Stomach (tissue), 9 donors: ENCODE measurements around the gene ASH1L. TPM values are rescaled to one million over a fixed set of nuclear protein-coding genes. Genes with fewer than 3 reads are reported as not detected.

Experiments
- DNase-seq, 2 donors: peaks; one replicate each; pipeline versions ENCODE4 v3.0.0 to v3.0.0-alpha.2; 2013 to 2019
- H3K27ac ChIP-seq, 5 donors: fragments of 200-600 bp in 4 of 5; sonication (generic) in 4 of 5; one replicate each; pipeline ENCODE4 v1.5.1; 2013 to 2019; ENCODE audit warnings: mild to moderate bottlenecking in 1 of 5, moderate library complexity in 1 of 5
- H3K27me3 ChIP-seq, 3 donors: fragments of 200-600 bp; sonication (generic); one replicate each; pipeline ENCODE4 v1.5.1; 2017 to 2019; ENCODE audit warnings: mixed run types in 1 of 3
- H3K36me3 ChIP-seq, 4 donors: fragments of 200-600 bp; sonication (generic); 1 replicate in 3 of 4; 2 replicates in 1 of 4; pipeline ENCODE4 v1.5.1; 2016 to 2019
- H3K4me1 ChIP-seq, 4 donors: fragments of 200-600 bp; sonication (generic); one replicate each; pipeline ENCODE4 v1.5.1; 2016 to 2019
- H3K4me3 ChIP-seq, 4 donors: fragments of 200-600 bp; sonication (generic) in 3 of 4; one replicate each; pipeline ENCODE4 v1.5.1; 2016 to 2019; ENCODE audit warnings: mild to moderate bottlenecking in 1 of 4
- H3K9me3 ChIP-seq, 4 donors: fragments of 200-600 bp; sonication (generic); one replicate each; pipeline ENCODE4 v1.5.1; 2016 to 2019
- EP300 ChIP-seq: sonication (generic); formaldehyde crosslinking; IDR thresholded peaks from one replicate; pipeline ENCODE4 v1.6.1; 2017; ENCODE audit warnings: antibody characterized with exemption
- POLR2A ChIP-seq, 4 donors: fragments of 450-650 bp; IDR thresholded peaks; one replicate each; pipeline ENCODE4 v1.6.1; 2016; ENCODE audit warnings: antibody characterized with exemption in 4 of 4, control low read depth in 2 of 4, mild to moderate bottlenecking in 1 of 4, moderate library complexity in 1 of 4
- POLR2AphosphoS5 ChIP-seq, 3 donors: sonication (generic); formaldehyde crosslinking; IDR thresholded peaks; one replicate each; pipeline ENCODE4 v1.6.1; 2016; ENCODE audit warnings: antibody characterized with exemption in 3 of 3
- WGBS, 5 donors: extraction: QIAGEN DNeasy Blood & Tissue Kit in 3 of 5; methylation state at CpG; one replicate each; pipeline versions ENCODE4 v1.1.5 to v1.1.7; 2013 to 2018; 5-methylcytosine and 5-hydroxymethylcytosine counted together
- intact Hi-C: fragments of 100-400 bp; cut with DNase I; formaldehyde crosslinking; loops from one replicate; pipeline ENCODE4 v1.15.1; 2023; ENCODE audit warnings: low total_unique reads
- polyA plus RNA-seq, 3 donors: library from polyadenylated mRNA; stranded (reverse); fragments of 200-250 nt; gene quantifications; one replicate each; pipeline ENCODE4 v1.2.3, GENCODE V29; 2013
- total RNA-seq, 5 donors: library from RNA; depleted of rRNA; stranded (reverse); fragments of >200 nt; gene quantifications; one replicate each; pipeline versions ENCODE4 v1.1.0 to v1.2.3, GENCODE V29; 2014 to 2016
- TF ChIP-seq, protein P1 (sequence below), 7 experiments: fragments of 450-650 bp in 4 of 7; fragments of 200-600 bp in 3 of 7; sonication (generic) in 3 of 7; IDR thresholded peaks; one replicate each; pipeline ENCODE4 v1.5.1; 2016 to 2019; ENCODE audit warnings: antibody characterized with exemption in 7 of 7, control low read depth in 2 of 7, mild to moderate bottlenecking in 1 of 7
- donor health status: healthy with polysubstance abuse.
- donor health status: Bipolar disorder and iron deficiency.
- donor health status: healthy.

ASH1L gene
- total and polyA plus RNA-seq, 8 donors = 3.0 to 69.4 (median 34.3) TPM

DNA sequence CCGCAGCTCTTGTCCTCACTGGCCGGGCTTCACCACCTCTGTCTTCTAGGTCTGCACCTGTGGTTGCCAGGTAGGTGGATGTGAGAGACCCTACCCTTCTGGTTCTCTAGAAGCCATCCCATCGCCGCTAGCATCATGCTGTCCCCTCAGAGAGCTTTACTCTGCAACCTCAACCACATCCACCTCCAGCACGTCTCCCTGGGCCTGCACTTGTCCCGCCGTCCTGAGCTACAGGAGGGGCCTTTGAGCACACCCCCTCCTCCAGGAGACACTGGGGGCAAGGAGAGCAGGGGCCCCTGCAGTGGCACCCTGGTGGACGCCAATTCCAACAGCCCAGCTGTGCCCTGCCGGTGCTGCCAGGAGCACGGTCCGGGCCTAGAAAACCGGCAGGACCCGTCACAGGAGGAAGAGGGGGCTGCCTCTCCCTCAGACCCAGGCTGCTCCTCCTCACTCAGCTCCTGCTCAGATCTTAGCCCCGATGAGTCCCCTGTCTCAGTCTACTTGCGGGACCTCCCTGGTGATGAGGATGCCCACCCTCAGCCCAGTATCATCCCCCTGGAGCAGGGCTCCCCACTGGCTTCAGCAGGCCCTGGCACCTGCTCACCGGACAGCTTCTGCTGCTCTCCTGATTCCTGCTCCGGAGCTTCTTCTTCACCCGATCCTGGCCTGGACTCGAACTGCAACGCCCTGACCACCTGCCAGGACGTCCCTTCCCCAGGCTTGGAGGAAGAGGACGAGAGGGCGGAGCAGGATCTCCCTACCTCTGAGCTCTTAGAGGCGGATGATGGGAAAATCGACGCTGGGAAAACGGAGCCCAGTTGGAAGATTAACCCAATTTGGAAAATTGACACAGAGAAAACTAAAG is 240.7 kb downstream of the ASH1L start:
- H3K4me1 ChIP-seq = peaks cover 36 to 59% (median 48%) of the 10 kb centered on the region in 4 donors
- peak overlapping the region; percentile 74 to 96 (median 78) for H3K4me3 ChIP-seq
- peak overlapping the region; percentile 9 to 99 (median 98) for H3K27ac ChIP-seq
- WGBS, 5 donors = 37 to 55% (median 53%) methylated on average over 23 to 27 of the region's 27 CpGs
- peaks cover 0 to 28% (median 23%) of the 10 kb centered on the region in 4 donors for H3K36me3 ChIP-seq
- no peaks in the 10 kb centered on the region for H3K27me3 ChIP-seq
- no peak for TF ChIP-seq POLR2A (IDR thresholded peaks at IDR 0.05)
- TF ChIP-seq, protein P1, sequence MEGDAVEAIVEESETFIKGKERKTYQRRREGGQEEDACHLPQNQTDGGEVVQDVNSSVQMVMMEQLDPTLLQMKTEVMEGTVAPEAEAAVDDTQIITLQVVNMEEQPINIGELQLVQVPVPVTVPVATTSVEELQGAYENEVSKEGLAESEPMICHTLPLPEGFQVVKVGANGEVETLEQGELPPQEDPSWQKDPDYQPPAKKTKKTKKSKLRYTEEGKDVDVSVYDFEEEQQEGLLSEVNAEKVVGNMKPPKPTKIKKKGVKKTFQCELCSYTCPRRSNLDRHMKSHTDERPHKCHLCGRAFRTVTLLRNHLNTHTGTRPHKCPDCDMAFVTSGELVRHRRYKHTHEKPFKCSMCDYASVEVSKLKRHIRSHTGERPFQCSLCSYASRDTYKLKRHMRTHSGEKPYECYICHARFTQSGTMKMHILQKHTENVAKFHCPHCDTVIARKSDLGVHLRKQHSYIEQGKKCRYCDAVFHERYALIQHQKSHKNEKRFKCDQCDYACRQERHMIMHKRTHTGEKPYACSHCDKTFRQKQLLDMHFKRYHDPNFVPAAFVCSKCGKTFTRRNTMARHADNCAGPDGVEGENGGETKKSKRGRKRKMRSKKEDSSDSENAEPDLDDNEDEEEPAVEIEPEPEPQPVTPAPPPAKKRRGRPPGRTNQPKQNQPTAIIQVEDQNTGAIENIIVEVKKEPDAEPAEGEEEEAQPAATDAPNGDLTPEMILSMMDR (IDR thresholded peaks at IDR 0.05) = no peak
- no peak for TF ChIP-seq POLR2AphosphoS5 (IDR thresholded peaks at IDR 0.05)
- no peak for TF ChIP-seq EP300
- intact Hi-C loops = no loop called here
- no peaks in the 10 kb centered on the region for H3K9me3 ChIP-seq
- DNase-seq = peak in 1 of 2 donors; percentile 50

DNA sequence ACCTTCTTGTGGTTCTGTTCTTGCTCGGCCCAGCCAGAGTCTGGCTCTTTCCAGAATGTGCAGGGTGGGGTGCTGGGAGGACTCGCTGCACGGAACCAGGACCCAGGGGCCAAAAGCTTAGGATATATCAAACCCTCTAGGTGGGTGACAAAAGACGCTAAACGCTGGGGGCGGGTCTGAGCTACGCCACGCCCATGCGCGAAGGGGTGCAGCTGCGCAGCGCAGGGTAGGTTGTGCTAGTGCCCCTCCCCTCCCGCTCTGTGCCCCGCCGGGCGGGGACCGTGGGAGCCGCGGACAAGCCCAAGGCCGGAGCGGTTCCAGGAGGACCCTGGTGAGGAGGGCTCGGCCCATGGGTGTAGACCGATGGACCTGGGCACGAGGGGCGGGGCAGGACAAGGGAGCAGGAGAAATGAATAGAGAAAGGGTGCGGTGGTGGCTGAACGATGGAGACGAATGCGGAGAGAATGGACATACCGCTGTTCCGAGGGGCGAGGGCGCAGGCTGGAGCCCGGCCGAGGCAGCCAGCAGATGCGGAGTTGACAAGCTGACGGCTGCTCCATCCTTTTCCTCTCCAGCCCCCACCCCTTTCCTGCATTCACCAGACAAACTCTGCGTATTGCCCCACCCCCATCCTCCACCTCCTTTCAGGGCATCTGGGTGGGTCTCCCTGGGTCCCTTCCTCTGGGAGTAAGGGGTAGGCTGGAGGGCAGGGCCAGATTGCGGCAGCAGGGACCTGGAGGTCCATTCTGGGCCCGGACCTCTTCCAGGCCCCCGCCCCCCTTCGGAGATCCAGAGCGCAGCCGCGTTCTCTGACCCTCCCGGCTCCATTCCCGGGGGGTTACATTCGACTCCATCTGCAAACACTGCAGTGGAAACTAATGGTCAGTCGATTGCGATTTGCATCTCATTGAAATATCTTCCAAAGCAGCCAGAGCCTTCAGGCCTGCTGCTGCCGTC is 241.7 kb downstream of the ASH1L start, which contains the start of gene RUSC1:
Gene RUSC1 (plus strand): TSS at position 234 of the 957 bp plus-strand sequence. CDS start 880 bp downstream, outside the sequence.
- H3K4me1 ChIP-seq = peaks cover 34 to 50% (median 43%) of the 10 kb centered on the region in 4 donors
- no peaks in the 10 kb centered on the region for H3K9me3 ChIP-seq
- H3K36me3 ChIP-seq = peaks cover 0 to 26% (median 18%) of the 10 kb centered on the region in 4 donors
- 8 to 20% (median 14%) methylated on average over 45 to 51 of the region's 51 CpGs for WGBS, 5 donors
- peak; percentile 75 to 94 for DNase-seq
- no peak for TF ChIP-seq EP300
- TF ChIP-seq POLR2AphosphoS5 (IDR thresholded peaks at IDR 0.05) = peak in 2 of 3 donors; percentile 30 to 82
- TF ChIP-seq, protein P1 (IDR thresholded peaks at IDR 0.05) = no peak
- no peak for TF ChIP-seq POLR2A (IDR thresholded peaks at IDR 0.05)
- intact Hi-C loops = no loop called here
- H3K4me3 ChIP-seq = peak within 1 kb of the TSS; percentile 55 to 96 (median 78)
- no peaks in the 10 kb centered on the region for H3K27me3 ChIP-seq
- peak within 1 kb of the TSS; percentile 28 to 99 (median 98) for H3K27ac ChIP-seq

DNA sequence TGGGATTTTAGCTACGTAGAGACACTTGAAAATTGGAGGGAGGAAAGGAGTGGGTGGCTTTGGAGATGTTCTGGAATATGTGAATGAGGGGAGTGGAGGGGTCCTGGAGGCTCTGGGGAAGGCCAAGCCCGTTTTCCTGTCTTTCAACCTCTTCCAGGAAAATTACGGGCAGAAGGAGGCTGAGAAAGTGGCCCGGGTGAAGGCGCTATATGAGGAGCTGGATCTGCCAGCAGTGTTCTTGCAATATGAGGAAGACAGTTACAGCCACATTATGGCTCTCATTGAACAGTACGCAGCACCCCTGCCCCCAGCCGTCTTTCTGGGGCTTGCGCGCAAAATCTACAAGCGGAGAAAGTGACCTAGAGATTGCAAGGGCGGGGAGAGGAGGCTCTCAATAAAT is 242.4 kb downstream of the ASH1L start:
- Histone ChIP-seq H3K27me3 (no peaks in the 10 kb centered on the region), H3K36me3 (peaks cover 2 to 33% (median 24%) of the 10 kb centered on the region in 4 donors), H3K4me3 (peak overlapping the region; percentile 55 to 96 (median 78)), H3K4me1 (peaks cover 27 to 43% (median 36%) of the 10 kb centered on the region in 4 donors), H3K9me3 (no peaks in the 10 kb centered on the region), H3K27ac (peak overlapping the region in 4 of 5 donors; percentile 96 to 99 (median 98))
- DNase-seq = no peak
- TF ChIP-seq EP300 (no peak), POLR2AphosphoS5 (IDR thresholded peaks at IDR 0.05) (no peak), POLR2A (IDR thresholded peaks at IDR 0.05) (no peak)
- TF ChIP-seq, protein P1 (IDR thresholded peaks at IDR 0.05) = no peak
- intact Hi-C loops = no loop called here
- WGBS, 5 donors = 24 to 30% (median 28%) methylated on average over 11 of the region's 11 CpGs

DNA sequence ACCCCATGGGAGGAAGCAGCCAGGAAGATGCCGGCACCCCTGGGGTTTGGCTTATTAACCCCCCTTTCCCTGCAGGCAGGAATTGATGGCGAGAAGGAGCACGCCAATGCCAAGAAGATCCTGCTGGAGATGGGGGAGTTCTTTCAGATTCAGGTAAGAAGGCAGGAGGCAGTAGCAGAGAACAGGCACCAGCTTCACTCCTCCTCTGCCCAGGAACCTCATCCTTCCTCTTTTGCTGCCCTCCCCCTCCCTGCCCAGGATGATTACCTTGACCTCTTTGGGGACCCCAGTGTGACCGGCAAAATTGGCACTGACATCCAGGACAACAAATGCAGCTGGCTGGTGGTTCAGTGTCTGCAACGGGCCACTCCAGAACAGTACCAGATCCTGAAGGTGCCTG is 243.1 kb downstream of the ASH1L start:
- intact Hi-C loops = no loop called here
- Histone ChIP-seq H3K4me3 (no peak overlapping the region), H3K27ac (no peak overlapping the region), H3K9me3 (no peaks in the 10 kb centered on the region), H3K36me3 (peaks cover 3 to 39% (median 31%) of the 10 kb centered on the region in 4 donors), H3K27me3 (no peaks in the 10 kb centered on the region), H3K4me1 (peaks cover 23 to 37% (median 31%) of the 10 kb centered on the region in 4 donors)
- TF ChIP-seq POLR2AphosphoS5 (IDR thresholded peaks at IDR 0.05) = no peak
- TF ChIP-seq, protein P1 (IDR thresholded peaks at IDR 0.05) = no peak
- no peak for TF ChIP-seq EP300
- TF ChIP-seq POLR2A (IDR thresholded peaks at IDR 0.05) = no peak
- no peak for DNase-seq
- WGBS, 5 donors = 73 to 76% (median 74%) methylated on average over 5 of the region's 5 CpGs
